Daoy (cell line): ENCODE results near the gene KDM4B. TPM values are rescaled to one million over a fixed set of nuclear protein-coding genes. Genes with fewer than 3 reads are reported as not detected.

Experiments
- DNase-seq: peaks from one replicate; pipeline ENCODE4 v3.0.0-alpha.2; 2015; ENCODE audit warnings: low read depth
- total RNA-seq: library from RNA; depleted of rRNA; stranded (reverse); fragments of >200 nt; shearing (Covaris generic); gene quantifications from 2 replicates; pipeline ENCODE4 v1.2.3, GENCODE V29; 2014

KDM4B gene
- total RNA-seq, 1 experiment from 2014 or later, result 4.2 TPM

- DNase-seq, result peak; percentile 90
These were observed 80.0 kb downstream of the KDM4B start for GRCh38 chr19:5048727-5049553.

- no peak for DNase-seq
These were observed 80.6 kb downstream of the KDM4B start for GRCh38 chr19:5049561-5049960.

GRCh38 chr19:5050067-5050656 lies 81.2 kb downstream of the KDM4B start:
- DNase-seq, result no peak

- no peak for DNase-seq
These were observed 82.0 kb downstream of the KDM4B start for GRCh38 chr19:5050905-5051304.

- DNase-seq, result no peak
These were observed 82.7 kb downstream of the KDM4B start for GRCh38 chr19:5051619-5052018.

GRCh38 chr19:5052515-5052914 lies 83.6 kb downstream of the KDM4B start:
- no peak for DNase-seq

- no peak for DNase-seq
These were observed 84.1 kb downstream of the KDM4B start for GRCh38 chr19:5052945-5053485.

GRCh38 chr19:5053661-5054060 lies 84.7 kb downstream of the KDM4B start:
- no peak for DNase-seq

- DNase-seq, result no peak
These were observed 85.9 kb downstream of the KDM4B start for GRCh38 chr19:5054551-5055456.

GRCh38 chr19:5055457-5055776 lies 86.5 kb downstream of the KDM4B start:
- no peak for DNase-seq

- DNase-seq, result peak; percentile 72
These were observed 88.9 kb downstream of the KDM4B start for GRCh38 chr19:5057860-5058259.

- DNase-seq, result peak; percentile 35
These were observed 89.8 kb downstream of the KDM4B start for GRCh38 chr19:5058521-5059212.

GRCh38 chr19:5059213-5059574 lies 90.3 kb downstream of the KDM4B start:
- no peak for DNase-seq

- no peak for DNase-seq
These were observed 90.9 kb downstream of the KDM4B start for GRCh38 chr19:5059793-5060192.

GRCh38 chr19:5062195-5062594 lies 93.3 kb downstream of the KDM4B start:
- no peak for DNase-seq

- no peak for DNase-seq
These were observed 93.9 kb downstream of the KDM4B start for GRCh38 chr19:5062799-5063198.

GRCh38 chr19:5063873-5064645 lies 95.1 kb downstream of the KDM4B start:
- no peak for DNase-seq

- DNase-seq, result no peak
These were observed 96.0 kb downstream of the KDM4B start for GRCh38 chr19:5064896-5065295.

- DNase-seq, result no peak
These were observed 96.8 kb downstream of the KDM4B start for GRCh38 chr19:5065663-5066093.

GRCh38 chr19:5066768-5067167 lies 97.9 kb downstream of the KDM4B start:
- no peak for DNase-seq

GRCh38 chr19:5067678-5068077 lies 98.8 kb downstream of the KDM4B start:
- no peak for DNase-seq
